Kidney (tissue), 14 donors: ENCODE data around the gene ACTR2. TPM values are rescaled to one million over a fixed set of nuclear protein-coding genes. Genes with fewer than 3 reads are reported as not detected.

Experiments
- DNase-seq, 5 donors: peaks; one replicate each; pipeline ENCODE4 v3.0.0-alpha.2; 2013 to 2020
- FAIRE-seq: peaks from 2 replicates; lab custom pipeline; 2012; peaks lifted over from hg19 to GRCh38; lab: Jason Lieb, UNC
- H3K27ac ChIP-seq, 2 donors: one replicate each; pipeline ENCODE4 v1.7.0; 2013; ENCODE audit warnings: low read depth in 2 of 2, low read length in 2 of 2, inconsistent platforms in 1 of 2
- H3K27me3 ChIP-seq: one replicate; pipeline ENCODE4 v1.7.1; 2013; ENCODE audit warnings: low read length, inconsistent platforms; ENCODE audit not compliant: control insufficient read depth, insufficient read depth
- H3K36me3 ChIP-seq, 3 donors: one replicate each; pipeline versions ENCODE4 v1.7.0 to v1.7.1; 2013; ENCODE audit warnings: low read length in 3 of 3, control low read depth in 1 of 3, inconsistent platforms in 1 of 3; ENCODE audit not compliant: insufficient read depth in 3 of 3, control insufficient read depth in 2 of 3
- H3K4me1 ChIP-seq, 3 donors: one replicate each; pipeline versions ENCODE4 v1.7.0 to v1.7.1; 2013; ENCODE audit warnings: low read length in 3 of 3, inconsistent platforms in 1 of 3, low read depth in 1 of 3; ENCODE audit not compliant: control insufficient read depth in 2 of 3, insufficient read depth in 2 of 3
- H3K4me3 ChIP-seq, 3 donors: one replicate each; pipeline versions ENCODE4 v1.7.0 to v1.8.1; 2013; ENCODE audit warnings: low read length in 3 of 3, control low read depth in 1 of 3, inconsistent platforms in 1 of 3
- H3K9ac ChIP-seq, 3 donors: one replicate each; pipeline versions ENCODE4 v1.7.0 to v1.7.1; 2013; ENCODE audit warnings: low read length in 3 of 3, control low read depth in 1 of 3, inconsistent platforms in 1 of 3
- H3K9me3 ChIP-seq, 3 donors: one replicate each; pipeline versions ENCODE4 v1.7.0 to v1.7.1; 2013; ENCODE audit warnings: low read length in 3 of 3, control low read depth in 1 of 3, inconsistent platforms in 1 of 3; ENCODE audit not compliant: control insufficient read depth in 2 of 3, insufficient read depth in 1 of 3
- CTCF ChIP-seq: IDR thresholded peaks from 3 replicates; pipeline ENCODE4 v1.5.1; 2012; ENCODE audit warnings: mild to moderate bottlenecking, moderate library complexity, borderline replicate concordance; ENCODE audit not compliant: insufficient read depth; ENCODE audit errors: extremely low read depth
- intact Hi-C: fragments of 100-400 bp; cut with DNase I; formaldehyde crosslinking; loops from one replicate; pipeline ENCODE4 v1.11.1; 2022
- polyA plus RNA-seq: library from polyadenylated mRNA; stranded (reverse); fragments of 350-450 nt; fragmentation: Illumina TruSeq; extraction: RNeasy Lipid Tissue Mini Kit (QIAGEN cat#74804); gene quantifications from one replicate; pipeline ENCODE4 v1.2.3, GENCODE V29; 2014; ENCODE audit warnings: low read depth, low replicate concordance; ENCODE audit not compliant: insufficient read depth
- total RNA-seq: library from RNA; stranded (reverse); fragmentation: NEBNext Ultra II Directional; extraction: Animal tissue kit (Norgen Biotek cat#: 25700); gene quantifications from one replicate; pipeline ENCODE4 v1.2.1, GENCODE V29; 2021
- donor health status: control.
- donor health status: control.
- donor health status: control.
- donor health status: control.
- donor health status: control.
- donor health status: DM: yes; HTN: yes; CAD: no.
- donor health status: Normal renal cell carcinoma (clear cell type).

The ACTR2 gene
- total and polyA plus RNA-seq, 2 donors from 2014 or later = 38.5 to 230 TPM

GRCh38 chr2:65193446-65193845, 34.2 kb upstream of the ACTR2 start:
- Histone ChIP-seq H3K27me3 (no peaks in the 10 kb centered on the region), H3K36me3 (no peaks in the 10 kb centered on the region), H3K9me3 (no peaks in the 10 kb centered on the region), H3K9ac (no peak overlapping the region), H3K27ac (no peak overlapping the region), H3K4me3 (no peak overlapping the region), H3K4me1 (no peaks in the 10 kb centered on the region)
- intact Hi-C loops = no loop called here
- DNase-seq = no peak
- no peak for TF ChIP-seq CTCF
- no peak for FAIRE-seq

DNA sequence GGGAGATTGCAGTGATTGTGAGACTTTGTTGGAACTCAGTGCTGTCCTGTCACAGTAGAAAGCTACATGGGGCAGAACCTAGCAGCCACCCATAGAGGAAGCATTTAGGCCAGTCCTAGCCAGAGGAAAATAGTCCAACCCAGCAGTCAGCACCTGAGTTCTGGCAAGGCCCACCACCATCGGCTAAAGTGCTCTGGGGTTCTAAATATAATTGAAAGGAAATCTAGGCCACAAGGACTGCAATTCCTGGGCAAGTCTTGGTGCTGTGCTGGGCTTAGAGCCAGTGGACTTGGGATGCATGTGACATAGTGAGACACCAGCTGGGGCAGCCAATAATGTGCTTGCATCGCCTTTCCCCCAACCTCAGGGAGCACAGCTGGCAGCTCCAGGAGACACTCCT, 28.9 kb upstream of the ACTR2 start:
- Histone ChIP-seq H3K9me3 (no peaks in the 10 kb centered on the region), H3K4me3 (no peak overlapping the region), H3K9ac (no peak overlapping the region), H3K36me3 (no peaks in the 10 kb centered on the region), H3K27me3 (no peaks in the 10 kb centered on the region), H3K27ac (no peak overlapping the region), H3K4me1 (no peaks in the 10 kb centered on the region)
- FAIRE-seq (no peak), DNase-seq (no peak)
- no peak for TF ChIP-seq CTCF
- intact Hi-C loops = no loop called here

DNA sequence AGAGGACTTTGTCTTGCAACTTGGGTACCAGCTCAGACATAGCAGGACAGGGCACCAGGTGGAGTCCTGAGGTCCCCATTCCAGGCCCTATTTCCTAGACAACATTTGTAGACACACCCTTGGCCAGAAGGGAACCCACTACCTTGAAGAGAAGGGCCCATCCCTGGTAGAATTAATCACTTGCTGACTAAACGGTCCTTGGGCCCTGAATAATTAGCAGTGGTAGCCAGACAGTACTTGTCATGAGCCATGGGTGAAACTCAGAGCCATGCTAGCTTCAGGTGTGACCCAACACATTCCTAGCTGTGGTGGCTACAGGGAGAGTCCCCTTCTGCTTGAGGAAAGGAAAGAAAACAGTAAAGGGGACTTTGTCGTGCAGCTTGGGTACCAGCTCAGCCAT, 28.5 kb upstream of the ACTR2 start:
- Histone ChIP-seq H3K4me3 (no peak overlapping the region), H3K27me3 (no peaks in the 10 kb centered on the region), H3K9me3 (no peaks in the 10 kb centered on the region), H3K9ac (no peak overlapping the region), H3K4me1 (no peaks in the 10 kb centered on the region), H3K36me3 (no peaks in the 10 kb centered on the region), H3K27ac (no peak overlapping the region)
- no peak for FAIRE-seq
- no peak for TF ChIP-seq CTCF
- no peak for DNase-seq
- intact Hi-C loops = no loop called here

GRCh38 chr2:65199891-65200290, 27.7 kb upstream of the ACTR2 start:
- TF ChIP-seq CTCF = no peak
- no peaks in the 10 kb centered on the region for H3K4me1 ChIP-seq
- H3K36me3 ChIP-seq = no peaks in the 10 kb centered on the region
- no peak overlapping the region for H3K9ac ChIP-seq
- DNase-seq (no peak), FAIRE-seq (no peak)
- intact Hi-C loops = no loop called here
- no peaks in the 10 kb centered on the region for H3K9me3 ChIP-seq
- H3K4me3 ChIP-seq = no peak overlapping the region
- H3K27ac ChIP-seq = no peak overlapping the region
- H3K27me3 ChIP-seq = no peaks in the 10 kb centered on the region
